DLD1 (cell line): Measurements from ENCODE around the gene TMEM44.
"Not testable (repeated sequence)": the region's sequence is repeated elsewhere in the genome, so short reads cannot be mapped to it uniquely, and the experiment has no call there.

Experiments
- in situ Hi-C: cut with HindIII; loops from 2 replicates; pipeline ENCODE4 v1.10.0; 2017; ENCODE audit warnings: low sequenced_read_pairs

Gene TMEM44

DNA sequence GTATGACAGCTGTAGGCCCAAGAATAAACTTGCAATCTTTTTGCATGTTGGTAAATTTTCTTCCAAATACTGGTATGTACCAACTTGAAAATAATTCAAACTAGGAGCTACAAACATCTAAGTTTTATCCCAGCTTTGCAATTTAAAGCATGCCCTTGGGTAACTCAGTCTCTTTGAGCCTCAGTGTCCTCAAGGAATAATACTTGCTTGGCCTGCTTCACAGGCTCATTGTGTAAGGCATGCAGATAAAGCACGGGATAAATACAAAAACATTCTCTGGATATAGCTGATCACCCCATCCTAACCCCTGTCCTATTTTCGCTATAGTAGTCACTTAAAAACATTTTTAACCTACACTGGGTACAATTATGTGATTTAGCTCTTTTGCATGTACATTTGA is 9.6 kb upstream of the TMEM44 start:
- in situ Hi-C loops = no loop called here

DNA sequence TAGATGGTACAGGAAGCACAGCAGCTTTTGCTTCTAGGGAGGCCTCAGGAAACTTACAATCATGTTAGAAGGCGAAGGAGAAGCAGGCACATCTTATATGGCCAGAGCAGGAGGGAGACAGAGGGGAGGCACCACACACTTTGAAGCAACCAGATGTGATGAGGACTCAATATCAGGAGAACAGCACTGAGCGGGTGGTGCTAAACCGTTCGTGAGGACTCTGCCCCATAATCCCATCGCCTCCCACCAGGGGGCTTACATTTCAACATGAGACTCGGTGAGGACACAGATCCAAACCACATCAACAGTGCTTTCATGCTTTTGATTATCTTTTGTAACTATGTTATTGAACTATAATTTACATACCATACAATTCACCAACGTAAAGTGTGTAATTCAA is 7.6 kb upstream of the TMEM44 start:
- in situ Hi-C loops = no loop called here

DNA sequence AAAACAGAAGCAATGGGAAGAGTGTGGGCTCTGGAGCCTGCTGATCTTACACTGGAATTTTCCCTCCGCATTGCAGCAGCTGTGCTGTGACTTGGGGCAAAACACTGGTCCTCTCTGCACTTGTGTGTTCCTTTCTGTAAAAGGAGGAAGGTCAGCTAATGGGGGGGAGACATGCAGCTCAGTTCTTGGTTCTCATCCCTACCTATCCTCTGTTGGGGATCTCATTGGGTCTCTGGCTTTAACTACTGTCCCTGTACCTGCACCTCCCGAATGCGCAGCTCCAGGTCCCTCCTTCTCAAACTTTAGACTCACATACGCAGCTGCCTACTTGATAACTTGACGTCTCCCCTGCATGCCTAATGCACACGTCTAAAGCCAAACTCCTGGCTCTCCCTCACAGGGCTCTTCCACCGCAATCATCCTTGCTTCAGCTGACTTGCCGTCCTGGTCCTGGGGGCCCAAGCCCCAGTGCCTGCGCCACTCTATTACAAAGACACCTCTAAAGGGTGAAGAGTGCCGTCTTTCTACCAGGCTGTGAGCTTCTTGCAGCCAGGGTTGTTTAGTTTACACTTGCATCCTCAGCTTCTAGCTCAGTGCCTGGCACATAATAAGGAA is 5.9 kb upstream of the TMEM44 start:
- in situ Hi-C loops = no loop called here

DNA sequence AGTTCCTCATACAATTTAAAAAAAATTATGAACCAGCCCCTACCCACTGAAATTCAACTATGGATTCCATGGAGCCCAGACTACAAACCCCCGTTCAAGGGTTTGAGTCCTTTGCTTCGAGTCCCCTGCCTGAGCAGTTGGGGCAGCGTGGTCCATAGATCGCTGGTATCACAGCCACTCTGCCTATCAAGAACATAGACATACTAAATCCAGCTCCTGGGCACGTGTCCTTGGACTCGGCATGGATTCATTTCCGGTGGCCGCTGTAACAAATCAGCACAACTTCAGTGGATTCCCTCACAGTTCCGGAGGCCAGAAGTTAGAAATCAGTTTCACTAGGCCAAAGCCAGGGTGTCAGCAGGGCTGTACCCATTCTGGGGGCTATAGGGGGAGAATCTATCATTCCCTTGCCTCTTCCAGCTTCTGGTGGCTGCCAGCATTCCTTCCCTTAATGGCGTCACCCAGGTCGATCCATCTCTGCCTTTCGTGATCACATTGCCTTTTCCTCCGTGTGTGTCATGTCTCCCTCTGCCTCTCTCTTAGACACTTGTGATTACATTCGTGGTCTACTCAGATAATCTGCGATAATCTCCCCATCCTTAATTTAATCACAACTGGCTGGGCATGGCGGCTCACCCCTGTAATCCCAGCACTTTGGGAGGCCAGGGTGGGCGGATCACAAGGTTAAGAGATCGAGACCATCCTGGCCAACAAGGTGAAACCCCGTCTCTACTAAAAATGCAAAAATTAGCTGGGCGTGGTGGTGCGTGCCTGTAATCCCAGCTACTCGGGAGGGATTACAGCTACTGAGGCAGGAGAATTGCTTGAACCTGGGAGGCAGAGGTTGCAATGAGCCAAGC is 4.6 kb upstream of the TMEM44 start:
- in situ Hi-C loops = no loop called here

DNA sequence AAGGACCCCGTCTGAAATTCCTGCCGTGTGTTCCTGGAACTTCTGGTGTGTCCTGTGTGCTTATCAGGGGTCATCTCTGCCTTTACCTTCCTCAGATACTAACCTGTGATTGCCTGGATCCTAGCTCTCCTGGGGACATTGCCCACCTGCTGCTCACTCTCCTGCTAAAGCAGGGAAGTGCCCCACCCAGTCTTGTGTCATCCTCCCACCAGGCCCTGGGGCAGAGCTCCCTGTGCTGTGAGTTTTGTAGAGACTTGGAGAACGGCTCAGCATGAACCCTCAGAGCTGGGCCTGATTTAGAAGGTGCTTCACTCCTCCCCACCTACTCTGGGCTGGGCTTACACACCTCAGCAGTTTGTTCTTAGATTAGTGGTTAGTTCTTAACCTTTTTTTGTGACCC is 3.8 kb upstream of the TMEM44 start:
- in situ Hi-C loops = no loop called here

DNA sequence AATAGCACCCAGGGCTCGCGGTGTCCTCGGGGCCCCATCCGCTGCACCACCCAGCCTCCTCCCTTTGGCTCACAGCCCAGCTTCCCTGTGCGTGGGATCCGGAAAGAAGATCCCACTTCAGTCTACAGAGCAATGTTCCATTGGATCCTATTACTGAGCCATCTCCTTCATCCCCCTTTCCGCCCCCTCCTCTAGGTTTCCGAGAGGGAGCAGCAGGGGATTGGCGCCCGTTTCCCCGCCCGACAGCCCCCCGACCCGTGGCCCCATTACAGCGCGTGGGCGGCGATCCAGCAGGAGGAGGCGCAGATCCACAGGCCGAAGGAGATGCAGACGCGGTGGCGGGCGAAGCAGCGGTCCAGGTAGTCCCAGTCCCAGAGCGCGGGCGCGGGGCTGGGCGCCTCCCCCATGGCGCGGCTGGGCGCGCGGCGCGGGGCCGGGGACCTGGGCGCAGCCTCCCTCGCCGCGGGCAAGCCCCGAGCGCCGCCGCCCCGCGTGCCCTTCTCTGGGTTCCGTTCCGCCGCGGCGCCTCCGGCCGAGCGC is 340 bp downstream of the TMEM44 start:
- in situ Hi-C loops = no loop called here

DNA sequence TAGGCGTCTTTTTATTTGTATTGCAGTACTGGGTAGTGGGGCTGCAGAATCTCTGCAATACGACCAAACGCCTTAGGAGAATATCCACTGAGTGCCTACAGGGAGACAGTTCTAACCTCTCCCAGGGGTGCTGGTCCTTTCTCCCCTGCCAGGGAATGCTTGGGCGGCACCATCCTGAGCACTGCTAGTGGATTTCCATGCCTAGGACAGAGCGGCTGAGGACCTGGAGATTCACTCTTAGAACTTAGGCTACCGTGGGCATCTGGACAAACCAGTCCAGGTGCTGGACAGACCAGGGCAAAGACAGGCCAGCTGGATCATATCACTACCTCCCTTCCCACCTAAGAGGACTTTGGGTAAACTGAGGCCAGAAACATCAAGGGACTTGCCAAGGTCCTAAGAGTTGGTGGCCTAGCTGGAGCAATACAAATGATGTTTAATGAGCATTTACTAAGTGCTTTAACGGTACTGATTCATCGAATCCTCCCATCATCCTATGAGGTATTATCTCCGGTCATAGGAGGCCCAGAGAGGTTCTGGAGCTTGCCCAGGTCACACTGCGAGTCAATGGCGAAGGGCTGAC is 902 bp downstream of the TMEM44 start:
- in situ Hi-C loops = no loop called here

DNA sequence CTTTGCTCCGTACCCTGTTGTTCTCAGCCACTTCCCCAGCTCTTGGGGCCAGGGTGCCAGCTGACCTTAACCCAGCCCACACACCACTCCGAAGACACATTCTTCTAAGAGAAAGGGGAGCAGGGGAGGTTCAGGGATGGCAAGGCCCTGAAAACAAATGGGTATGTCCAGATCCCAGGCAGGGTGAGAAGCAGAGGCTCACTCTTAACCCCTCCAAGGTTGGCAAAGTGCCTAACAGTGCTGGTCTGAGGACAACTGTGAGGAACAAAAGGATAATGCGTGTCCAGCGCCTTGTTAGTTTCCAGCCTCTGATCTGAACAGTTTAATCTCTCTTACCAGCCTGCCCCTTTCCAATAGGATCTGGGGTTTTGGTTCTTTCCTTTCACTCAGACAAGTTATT is 1.5 kb downstream of the TMEM44 start:
- in situ Hi-C loops = no loop called here

DNA sequence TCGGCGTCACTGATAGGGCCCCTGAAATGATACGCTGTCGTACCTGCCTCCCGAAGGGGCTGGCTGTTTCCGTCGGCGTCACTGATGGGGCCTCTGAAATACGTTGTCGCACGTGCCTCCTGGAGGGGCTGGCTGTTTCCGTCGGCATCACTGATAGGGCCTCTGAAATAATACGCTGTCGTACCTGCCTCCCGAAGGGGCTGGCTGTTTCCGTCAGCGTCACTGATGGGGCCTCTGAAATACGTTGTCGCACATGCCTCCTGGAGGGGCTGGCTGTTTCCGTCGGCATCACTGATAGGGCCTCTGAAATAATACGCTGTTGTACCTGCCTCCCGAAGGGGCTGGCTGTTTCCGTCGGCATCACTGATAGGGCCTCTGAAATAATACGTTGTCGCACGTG is 2.5 kb downstream of the TMEM44 start:
- in situ Hi-C loops = not testable (repeated sequence)

DNA sequence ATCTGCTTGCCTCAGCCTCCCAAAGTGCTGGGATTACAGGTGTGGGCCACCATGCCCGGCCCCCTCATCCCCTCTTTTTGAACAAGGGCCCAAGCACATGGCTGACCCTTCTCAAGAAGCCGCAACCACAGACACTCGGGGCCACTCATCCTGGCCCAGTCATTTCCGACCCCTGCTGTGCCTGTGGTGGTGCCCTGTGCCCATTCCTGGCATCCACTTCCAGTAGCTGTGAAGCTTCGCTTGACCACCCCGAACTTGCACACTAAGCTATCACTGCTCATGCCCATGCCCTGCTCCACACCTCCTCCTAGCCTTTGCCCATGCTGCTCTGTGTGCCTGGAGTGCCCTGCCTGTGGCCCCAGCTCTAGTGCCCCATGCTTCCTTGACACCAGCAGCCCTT is 8.3 kb downstream of the TMEM44 start:
- in situ Hi-C loops = no loop called here

DNA sequence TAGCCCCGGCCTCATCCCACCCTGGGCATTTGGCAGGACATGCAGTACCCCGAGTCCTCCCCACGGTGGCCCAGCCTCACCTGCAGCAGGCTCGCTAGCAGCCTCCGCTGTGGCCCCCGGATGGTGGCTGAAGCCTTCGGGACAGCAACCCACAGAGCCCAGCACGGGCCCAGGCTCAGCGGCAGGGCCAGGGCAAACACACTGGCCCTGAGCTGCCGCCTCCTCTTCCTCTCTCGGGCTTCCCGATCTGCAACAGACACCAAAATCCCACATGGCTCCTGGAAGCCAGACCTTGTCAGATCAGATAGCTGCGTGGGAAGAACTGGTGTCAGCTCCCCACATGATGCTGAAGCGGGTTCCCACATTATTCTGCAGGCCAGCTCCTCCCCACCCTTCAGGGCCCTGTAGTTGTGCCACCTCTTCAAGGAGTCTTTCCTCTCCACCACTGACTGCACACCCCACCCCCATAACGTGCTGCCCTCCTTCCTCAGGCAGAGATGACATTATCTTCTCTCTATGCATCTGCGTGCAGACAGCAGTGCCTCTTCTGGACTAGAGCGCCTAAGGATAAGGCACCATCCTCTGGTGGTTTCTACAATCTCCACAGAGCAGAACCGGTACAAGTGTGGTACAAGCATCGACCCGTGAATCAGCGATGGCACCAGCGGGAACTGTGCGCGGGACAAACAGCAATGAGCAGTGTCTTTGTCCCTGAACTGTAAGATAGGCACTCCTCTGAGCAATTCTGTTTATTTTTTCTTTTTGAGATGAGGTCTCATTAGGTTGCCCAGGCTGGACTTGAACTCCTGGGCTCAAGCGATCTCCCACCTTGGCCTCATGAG is 9.5 kb downstream of the TMEM44 start:
- in situ Hi-C loops = no loop called here

DNA sequence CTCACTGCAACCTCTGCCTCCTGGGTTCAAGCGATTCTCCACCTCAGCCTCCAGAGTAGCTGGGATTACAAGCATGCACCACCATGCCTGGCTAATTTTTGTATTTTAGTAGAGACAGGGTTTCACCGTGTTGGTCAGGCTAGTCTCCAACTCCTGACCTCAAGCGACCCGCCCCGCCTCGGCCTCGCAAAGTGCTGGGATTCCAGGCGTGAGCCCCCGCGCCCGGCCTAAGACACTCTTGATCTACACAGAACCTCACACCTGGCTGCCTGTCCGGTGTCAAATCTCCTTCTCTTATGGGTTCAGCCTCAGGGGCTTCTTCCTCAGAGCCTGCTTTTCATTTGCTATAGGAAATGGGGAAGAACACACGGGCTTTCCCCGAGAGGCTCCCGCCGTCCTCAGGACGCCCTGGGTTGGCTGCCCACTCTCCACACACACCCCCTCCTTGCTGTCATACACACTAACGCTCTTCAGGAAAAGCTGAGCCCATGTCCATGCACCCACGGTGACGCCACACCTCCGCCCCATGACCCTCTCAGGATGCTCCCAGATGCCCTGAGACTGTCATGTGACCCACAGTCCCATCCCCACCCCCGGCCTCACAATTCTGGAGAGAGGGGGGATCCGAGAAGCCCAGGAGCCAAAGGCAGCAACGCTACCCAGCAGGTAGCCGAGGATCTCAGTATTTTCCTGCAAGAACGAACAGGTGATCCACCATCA is 10.4 kb downstream of the TMEM44 start:
- in situ Hi-C loops = no loop called here

DNA sequence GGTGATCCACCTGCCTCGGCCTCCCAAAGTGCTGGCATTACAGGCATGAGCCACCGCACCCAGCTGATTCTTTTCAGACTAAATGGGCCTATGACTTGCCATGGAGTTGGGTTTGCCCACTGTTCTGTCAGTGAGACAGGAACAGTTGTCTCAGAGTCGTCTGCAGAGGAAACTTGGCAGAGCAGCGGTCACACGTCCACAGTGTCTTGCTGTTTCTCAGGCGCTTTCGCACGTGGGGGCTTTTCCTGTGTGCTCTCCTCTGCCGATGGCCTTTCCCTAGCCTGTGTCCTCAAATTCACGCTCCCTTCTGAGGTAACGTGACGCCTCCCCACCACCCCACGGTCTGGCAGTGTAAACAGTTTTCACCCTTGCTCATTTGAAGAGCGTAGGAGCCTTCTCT is 11.3 kb downstream of the TMEM44 start:
- in situ Hi-C loops = no loop called here

DNA sequence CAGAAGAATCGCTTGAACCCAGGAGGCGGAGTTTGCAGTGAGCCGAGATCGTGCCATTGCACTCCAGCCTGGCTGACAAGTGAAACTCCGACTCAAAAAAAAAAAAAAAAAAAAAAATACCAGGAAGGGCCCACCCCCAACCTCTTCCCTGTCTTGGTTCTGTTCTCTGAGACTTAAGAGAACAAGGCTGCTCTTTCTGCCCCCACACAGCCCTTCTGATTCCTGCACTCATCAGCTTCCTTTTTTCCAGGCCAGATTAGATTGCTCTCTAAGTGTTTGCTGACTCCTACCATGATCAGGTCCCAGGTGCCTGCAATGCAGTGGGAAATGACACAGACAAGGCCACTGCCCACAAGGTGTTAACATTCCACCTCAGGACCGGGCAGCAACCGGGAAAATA is 13.0 kb downstream of the TMEM44 start:
- in situ Hi-C loops = no loop called here

DNA sequence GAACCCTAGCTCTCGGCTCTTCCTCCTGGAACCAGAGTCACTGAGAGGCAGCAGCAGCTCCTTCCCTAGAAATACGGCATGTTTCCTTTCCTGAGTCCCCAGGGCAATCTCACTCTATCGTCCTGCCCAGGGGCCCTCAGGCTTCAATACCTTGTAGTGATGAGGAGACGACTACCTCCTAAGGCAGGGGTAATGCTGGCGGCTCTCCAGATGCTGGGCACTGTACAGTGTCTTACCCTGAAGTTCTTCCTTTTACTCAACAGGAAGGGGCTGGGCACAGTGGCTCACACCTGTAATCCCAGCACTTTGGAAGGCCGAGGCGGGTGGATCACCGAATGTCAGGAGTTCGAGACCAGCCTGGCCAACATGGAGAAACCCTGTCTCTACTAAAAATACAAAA is 13.5 kb downstream of the TMEM44 start:
- in situ Hi-C loops = no loop called here

DNA sequence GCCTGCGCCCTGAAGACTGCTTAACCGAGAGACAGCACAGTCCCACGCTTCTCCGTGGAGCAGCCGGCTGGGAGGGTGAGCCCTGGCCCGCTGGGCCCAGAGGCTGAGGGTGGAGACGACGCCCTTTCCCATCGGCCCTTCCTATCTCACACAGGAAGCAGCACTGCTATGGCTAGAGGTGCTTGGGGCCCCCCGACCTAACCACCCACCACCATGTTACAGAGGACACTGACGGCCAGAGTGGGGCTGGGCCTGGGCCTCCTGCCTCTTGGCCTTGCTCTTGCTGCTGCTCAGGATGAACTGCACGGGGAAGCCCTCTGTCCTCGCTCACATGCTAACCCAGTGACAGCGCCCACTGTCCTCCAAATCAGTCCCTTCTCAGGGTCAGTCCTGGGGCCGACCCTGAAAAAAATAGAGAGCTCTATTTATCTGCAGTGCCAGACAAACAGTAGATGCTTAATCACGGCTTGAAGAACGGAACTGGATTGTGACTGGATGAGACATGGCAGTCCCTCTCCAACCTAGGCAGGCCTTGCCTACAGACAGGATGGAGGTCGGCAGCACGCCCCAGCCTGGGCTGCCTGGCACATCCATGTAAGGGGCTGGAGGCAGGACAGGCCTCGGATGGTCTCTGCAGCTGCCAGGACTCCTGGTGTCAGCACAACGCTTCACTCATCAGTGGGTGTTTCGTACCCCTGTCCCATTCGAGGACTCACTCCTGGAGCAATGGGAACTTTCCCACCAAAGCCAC is 14.2 kb downstream of the TMEM44 start:
- in situ Hi-C loops = no loop called here

DNA sequence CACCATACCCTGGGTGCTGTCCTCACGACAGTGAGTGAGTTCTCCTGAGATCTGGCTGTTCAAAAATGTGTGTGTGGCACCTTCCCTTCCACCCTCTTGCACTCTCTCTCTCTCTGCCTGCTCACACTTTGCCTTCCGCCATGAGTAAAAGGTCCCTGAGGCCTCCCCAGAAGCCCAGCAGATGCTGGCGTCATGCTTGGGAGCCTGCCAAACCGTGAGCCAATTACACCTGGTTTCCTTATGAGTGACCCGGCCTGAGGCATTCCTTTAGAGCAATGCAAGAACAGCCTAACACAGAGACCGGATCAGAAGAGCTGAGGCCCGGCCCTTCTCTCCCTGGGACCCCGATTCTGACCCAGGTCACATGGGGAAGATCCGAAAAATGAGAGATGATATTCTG is 15.4 kb downstream of the TMEM44 start:
- in situ Hi-C loops = no loop called here

DNA sequence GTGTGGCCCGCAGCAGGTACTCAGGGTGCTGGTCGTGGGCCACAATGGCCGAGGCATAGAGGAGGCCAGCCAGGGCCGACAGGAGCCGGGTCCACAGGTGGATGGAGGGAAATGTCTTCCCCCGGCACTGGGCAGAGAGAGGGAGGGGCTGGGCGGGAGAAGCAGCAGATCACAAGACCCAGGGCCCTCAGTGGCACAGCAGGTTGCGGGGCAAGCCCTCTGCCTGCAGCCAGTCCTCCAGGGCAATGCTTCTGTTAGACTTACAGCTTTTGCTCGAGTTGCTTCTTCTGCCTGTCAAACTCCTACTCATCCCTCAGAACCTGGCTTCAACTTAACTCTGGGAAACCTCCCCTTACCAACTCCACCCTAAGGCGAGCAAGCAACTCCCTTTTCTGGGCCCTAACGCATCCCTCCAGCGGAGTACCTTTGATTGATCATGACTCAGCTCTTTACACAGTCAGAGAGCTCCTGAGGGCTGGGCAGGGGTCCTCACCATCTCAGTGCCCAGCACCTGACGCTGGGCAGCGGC is 16.0 kb downstream of the TMEM44 start:
- in situ Hi-C loops = no loop called here

DNA sequence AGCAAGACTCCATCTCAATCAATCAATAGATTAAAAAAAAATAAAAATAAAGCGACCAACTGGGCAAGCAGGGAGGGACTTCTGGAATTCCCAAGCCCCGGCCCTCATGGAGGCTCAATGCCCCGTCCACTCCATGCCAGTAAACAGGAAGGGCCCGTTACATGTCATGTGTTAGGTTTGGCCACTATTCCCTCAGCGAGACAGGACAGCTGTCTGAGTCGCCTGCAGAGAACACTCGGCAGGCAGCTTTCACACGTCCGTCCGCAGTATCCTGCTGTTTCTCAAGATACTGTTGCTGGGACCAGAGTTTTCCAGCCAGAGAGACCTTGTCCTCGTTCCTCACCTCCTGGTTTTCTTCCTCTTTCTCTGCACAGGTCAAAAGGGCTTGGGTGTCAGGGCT is 18.0 kb downstream of the TMEM44 start:
- in situ Hi-C loops = no loop called here

DNA sequence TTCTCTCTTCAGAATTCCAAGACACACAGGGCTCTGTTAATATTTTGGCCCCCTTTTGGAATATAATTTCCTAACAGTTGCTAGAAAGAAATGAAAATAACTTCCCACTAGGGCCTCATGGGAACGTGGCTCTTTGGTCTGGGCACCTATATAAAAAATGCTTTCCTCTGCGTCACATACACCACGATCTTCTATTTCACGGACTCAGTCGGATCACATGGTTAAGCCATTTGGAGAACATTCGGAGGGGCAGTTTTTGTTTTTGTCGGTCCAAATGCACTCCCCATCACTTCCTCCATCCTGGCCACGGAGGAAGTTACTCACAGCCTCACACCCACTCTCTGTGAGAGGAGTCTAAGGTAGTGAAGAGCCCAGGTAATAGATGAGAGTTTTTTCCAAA is 21.0 kb downstream of the TMEM44 start:
- in situ Hi-C loops = no loop called here
